HG03439 (cell line): ENCODE data around the gene MBD3L3.
"Not testable (repeated sequence)": the region's sequence is repeated elsewhere in the genome, so short reads cannot be mapped to it uniquely, and the experiment has no call there.

Experiments
- ATAC-seq: cut with Tn5 transposase; IDR thresholded peaks from one replicate; pipeline ENCODE4 v1.9.1; 2021; ENCODE audit warnings: mild to moderate bottlenecking, moderate library complexity; ENCODE audit not compliant: unreplicated experiment

Gene MBD3L3

DNA sequence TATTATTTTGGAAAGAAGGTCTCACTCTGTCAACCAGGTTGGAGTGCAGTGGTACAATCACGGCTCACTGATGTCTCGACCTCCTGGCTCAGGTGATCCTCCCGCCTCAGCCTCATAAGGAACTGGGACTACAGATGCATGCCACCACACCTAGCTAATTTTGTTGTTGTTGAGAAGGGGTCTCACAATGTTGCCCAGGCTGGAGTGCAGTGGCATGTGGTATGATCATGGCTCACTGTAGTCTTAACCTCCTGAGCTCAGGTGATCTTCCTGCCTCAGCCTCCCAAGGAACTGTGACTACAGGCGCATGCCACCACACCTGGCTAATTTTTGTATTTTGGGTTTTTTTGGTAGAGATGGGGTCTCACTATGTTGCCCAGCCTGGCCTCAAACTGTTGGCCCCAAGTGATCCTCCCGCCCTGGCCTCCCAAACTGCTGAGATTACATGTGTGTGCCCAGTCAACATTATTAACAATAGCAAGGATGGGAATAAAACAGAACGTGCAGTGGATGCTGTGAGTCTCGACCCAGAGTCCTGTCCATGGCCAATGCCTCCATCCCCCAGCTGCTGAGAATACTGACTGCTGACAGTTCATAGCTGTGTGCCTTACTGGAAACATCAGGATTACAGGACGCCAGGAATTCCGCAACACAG lies 5.4 kb upstream of the MBD3L3 start:
- ATAC-seq = no peak

DNA sequence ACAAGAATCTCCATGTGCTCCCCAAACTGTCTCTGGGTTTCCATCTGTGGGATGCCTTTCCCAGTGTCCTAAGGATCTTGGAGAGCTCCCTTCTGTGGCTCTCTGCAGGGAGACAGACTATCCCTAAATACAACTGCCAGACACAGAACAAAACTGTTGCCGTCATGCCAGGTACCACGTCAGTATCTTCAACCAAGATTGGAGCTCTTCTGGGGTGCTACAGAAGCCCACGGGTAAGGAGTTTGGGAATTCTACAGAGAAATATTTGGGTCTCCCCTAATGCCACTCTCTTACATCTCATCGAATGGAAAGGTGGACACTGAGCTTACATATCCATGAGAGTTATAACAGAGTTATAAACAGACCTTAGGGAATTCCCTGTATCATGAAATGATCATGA lies 4.9 kb upstream of the MBD3L3 start:
- ATAC-seq = no peak

DNA sequence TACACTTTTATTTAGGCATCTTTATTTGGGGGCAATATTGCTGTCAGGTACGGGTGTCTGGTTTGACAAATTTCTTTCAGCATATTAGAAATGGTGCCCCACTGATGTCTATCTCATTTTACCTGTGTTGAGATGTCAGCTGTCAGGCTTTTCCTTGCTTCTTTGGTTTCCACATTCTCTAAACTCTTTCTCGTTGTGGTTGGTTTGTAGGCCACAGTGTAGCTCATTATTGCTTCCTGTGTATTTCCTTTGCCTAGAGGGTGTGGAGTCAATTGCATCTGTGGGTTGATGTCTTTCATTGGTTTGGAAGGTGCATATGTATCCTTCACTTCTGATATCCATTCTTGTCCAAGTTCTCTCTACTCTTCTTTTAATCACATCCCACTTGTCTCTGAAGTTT lies 1.5 kb upstream of the MBD3L3 start:
- ATAC-seq = not testable (repeated sequence)

DNA sequence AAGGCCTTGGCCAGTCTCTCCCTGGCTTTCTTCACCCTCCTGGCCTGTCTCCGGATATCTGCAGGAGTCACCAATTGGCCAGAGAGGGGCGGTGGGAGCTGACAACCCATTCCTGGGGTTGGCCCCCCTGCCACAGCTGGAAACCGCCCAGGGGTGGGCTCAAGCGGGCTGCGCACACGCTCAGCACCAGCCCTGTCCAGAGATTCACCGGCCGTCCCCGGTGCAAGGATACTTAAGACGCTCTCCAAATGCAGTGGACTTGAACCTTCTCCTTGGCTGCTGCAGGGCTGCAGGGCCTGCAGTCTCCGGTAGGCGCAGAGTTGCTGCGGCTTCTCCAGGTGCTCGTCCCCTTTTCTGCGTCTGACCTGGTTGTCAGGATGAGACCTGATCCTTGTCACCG lies 2.1 kb downstream of the MBD3L3 start:
- not testable (repeated sequence) for ATAC-seq

DNA sequence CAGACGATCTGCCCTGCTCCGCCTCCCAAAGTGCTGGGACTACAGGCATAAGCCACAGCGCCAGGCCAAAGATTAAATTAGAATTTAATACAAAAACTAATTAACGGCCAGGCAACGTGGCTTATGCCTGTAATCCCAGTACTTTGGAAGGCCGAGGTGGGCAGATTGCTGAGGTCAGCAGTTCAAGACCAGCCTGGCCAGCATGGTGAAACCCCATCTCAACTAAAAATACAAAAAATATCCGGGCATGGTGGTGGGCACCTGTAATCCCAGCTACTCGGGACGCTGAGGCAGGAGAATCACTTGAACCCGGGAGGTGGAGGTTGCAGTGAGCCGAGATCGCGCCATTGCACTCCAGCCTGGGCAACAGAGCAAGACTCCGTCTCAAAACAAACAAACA lies 2.8 kb downstream of the MBD3L3 start:
- not testable (repeated sequence) for ATAC-seq

DNA sequence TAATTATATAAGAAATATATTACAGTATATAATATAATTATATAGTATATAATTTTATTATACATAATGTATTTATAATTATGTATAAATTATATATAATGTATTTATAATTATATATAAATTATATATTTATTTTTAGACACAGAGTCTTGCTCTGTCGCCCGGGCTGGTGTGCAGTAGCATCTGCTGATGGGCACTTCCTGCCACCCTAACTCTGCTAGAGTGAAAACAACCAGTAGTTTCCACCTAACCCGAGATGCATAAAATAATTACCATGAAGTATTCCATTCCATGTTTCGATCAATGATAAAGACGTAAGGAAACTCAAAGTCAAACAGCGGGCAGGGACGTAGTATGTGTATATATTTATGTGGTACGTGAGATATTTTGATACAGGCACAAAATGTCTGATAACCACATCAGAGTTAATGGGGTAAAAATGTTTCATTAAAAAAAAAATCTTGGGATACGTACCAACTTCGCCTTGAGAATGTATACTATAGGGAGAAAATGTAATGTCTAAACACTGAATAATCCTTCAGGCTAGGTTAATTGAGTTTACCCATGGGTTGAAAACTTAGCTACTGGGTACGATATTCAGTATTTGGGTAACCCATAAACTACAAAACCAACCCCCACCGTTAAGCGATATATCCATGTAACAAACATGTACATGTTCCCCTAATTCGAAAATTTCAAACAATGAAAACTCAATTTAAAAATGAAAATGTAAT lies 3.7 kb downstream of the MBD3L3 start:
- not testable (repeated sequence) for ATAC-seq

DNA sequence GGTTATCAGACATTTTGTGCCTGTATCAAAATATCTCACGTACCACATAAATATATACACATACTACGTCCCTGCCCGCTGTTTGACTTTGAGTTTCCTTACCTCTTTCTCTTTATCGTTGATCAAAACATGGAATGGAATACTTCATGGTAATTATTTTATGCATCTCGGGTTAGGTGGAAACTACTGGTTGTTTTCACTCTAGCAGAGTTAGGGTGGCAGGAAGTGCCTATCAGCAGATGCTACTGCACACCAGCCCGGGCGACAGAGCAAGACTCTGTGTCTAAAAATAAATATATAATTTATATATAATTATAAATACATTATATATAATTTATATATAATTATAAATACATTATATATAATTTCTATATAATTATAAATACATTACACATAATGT lies 5.6 kb downstream of the MBD3L3 start:
- ATAC-seq = not testable (repeated sequence)

DNA sequence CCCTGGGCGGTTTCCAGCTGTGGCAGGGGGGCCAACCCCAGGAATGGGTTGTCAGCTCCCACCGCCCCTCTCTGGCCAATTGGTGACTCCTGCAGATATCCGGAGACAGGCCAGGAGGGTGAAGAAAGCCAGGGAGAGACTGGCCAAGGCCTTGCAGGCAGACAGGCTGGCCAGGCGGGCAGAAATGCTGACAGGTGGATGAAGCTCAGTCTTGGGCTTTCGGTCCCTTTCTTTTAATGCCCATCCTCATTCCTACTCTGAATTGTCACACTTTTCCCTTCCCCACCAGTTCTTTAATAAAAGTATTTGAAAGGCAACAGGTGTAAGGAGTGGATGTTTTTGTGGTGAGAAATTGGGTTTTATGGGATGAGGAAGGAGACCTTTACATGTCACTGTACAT lies 7.1 kb downstream of the MBD3L3 start:
- ATAC-seq = not testable (repeated sequence)

DNA sequence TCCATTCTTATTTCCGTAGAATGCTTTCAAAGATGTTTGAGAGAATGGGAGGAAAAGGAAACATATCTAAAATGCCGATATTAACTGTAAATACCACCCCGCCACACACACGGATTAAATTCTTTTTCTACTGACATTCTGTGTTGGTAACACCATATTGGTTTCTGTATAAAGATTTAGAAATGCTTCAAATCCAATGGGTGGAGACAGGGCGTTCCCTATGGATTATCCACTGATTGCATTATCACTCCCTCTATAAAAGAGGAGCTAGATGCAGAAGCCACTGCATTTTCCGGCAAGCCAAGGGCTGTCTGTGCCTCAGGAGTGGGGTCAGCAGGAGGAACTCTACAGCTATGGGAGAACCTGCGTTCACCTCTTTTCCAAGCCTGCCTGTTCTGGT lies 9.5 kb downstream of the MBD3L3 start, which contains the start of gene MBD3L2:
MBD3L2 (plus strand) TSS at position 301 of the 400 bp plus-strand sequence; CDS start at position 354, 53 bp downstream.
- ATAC-seq = not testable (repeated sequence)

DNA sequence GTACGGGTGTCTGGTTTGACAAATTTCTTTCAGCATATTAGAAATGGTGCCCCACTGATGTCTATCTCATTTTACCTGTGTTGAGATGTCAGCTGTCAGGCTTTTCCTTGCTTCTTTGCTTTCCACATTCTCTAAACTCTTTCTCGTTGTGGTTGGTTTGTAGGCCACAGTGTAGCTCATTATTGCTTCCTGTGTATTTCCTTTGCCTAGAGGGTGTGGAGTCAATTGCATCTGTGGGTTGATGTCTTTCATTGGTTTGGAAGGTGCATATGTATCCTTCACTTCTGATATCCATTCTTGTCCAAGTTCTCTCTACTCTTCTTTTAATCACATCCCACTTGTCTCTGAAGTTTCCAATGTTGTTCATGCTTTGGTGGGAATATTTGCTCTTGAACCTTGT lies 16.9 kb downstream of the MBD3L3 start:
- ATAC-seq = not testable (repeated sequence)

DNA sequence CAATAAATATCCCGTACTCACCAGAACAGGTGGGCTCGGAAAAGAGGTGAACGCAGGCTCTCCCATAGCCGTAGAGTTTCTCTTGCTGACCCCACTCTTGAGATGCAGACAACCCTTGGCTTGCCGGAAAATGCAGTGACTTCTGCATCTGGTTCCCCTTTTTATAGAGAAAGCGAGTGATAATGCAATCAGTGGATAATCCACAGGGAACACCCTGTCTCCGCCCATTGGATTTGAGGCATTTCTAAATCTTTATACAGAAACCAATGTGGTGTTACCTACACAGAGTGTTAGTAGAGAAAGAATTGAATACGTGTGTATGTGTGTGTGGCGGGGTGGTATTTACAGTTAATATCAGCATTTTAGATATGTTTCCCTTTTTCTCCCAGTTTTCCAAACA lies 18.4 kb downstream of the MBD3L3 start, which contains the start of gene MBD3L4:
MBD3L4 (minus strand) TSS at position 101 of the 400 bp plus-strand sequence; CDS start at position 66, 35 bp downstream.
- not testable (repeated sequence) for ATAC-seq

DNA sequence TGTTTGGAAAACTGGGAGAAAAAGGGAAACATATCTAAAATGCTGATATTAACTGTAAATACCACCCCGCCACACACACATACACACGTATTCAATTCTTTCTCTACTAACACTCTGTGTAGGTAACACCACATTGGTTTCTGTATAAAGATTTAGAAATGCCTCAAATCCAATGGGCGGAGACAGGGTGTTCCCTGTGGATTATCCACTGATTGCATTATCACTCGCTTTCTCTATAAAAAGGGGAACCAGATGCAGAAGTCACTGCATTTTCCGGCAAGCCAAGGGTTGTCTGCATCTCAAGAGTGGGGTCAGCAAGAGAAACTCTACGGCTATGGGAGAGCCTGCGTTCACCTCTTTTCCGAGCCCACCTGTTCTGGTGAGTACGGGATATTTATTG lies 28.2 kb downstream of the MBD3L3 start, which contains the start of gene MBD3L5:
MBD3L5 (plus strand) TSS at position 301 of the 400 bp plus-strand sequence; CDS start at position 335, 34 bp downstream.
- not testable (repeated sequence) for ATAC-seq

DNA sequence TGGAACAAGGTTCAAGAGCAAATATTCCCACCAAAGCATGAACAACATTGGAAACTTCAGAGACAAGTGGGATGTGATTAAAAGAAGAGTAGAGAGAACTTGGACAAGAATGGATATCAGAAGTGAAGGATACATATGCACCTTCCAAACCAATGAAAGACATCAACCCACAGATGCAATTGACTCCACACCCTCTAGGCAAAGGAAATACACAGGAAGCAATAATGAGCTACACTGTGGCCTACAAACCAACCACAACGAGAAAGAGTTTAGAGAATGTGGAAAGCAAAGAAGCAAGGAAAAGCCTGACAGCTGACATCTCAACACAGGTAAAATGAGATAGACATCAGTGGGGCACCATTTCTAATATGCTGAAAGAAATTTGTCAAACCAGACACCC lies 29.7 kb downstream of the MBD3L3 start:
- not testable (repeated sequence) for ATAC-seq

DNA sequence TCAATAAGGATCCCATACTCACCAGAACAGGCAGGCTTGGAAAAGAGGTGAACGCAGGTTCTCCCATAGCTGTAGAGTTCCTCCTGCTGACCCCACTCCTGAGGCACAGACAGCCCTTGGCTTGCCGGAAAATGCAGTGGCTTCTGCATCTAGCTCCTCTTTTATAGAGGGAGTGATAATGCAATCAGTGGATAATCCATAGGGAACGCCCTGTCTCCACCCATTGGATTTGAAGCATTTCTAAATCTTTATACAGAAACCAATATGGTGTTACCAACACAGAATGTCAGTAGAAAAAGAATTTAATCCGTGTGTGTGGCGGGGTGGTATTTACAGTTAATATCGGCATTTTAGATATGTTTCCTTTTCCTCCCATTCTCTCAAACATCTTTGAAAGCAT lies 37.1 kb downstream of the MBD3L3 start, which contains the start of gene MBD3L2B:
MBD3L2B (minus strand) TSS at position 101 of the 400 bp plus-strand sequence; CDS start at position 67, 34 bp downstream.
- not testable (repeated sequence) for ATAC-seq

DNA sequence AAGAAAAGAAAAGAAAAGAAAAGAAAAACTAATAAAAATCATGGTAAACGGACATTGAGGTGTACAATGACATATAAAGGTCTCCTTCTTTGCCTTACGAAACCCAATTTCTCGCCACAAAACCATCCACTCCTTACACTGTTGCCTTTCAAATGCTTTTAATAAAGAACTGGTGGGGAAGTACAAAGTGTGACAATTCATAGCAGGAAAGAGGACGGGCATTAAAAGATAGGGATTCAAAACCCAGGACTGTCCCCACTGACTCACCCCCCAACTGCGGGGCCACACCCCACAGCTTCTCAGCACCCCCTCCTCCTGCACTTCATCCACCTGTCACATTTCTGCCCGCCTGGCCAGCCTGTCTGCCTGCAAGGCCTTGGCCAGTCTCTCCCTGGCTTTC lies 39.6 kb downstream of the MBD3L3 start:
- ATAC-seq = no peak

DNA sequence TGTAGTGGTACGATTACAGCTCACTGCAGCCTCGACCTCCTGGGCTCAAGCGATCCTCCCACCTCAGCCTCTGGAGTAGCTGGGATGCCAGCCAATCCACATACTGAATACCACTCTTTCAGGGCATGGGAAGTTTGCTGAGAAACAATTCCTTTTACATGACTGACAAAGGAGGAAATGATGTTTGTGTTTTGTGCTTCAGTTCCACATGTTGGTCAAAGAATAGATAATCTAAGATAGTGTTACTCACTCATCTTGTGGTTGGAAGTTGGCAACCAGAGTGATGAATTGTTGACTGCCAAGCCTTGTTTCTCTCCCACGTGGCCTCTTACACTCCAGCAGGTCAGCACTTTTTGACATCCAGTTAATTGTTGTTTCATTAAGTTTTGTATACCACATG lies 44.8 kb downstream of the MBD3L3 start:
- no peak for ATAC-seq

DNA sequence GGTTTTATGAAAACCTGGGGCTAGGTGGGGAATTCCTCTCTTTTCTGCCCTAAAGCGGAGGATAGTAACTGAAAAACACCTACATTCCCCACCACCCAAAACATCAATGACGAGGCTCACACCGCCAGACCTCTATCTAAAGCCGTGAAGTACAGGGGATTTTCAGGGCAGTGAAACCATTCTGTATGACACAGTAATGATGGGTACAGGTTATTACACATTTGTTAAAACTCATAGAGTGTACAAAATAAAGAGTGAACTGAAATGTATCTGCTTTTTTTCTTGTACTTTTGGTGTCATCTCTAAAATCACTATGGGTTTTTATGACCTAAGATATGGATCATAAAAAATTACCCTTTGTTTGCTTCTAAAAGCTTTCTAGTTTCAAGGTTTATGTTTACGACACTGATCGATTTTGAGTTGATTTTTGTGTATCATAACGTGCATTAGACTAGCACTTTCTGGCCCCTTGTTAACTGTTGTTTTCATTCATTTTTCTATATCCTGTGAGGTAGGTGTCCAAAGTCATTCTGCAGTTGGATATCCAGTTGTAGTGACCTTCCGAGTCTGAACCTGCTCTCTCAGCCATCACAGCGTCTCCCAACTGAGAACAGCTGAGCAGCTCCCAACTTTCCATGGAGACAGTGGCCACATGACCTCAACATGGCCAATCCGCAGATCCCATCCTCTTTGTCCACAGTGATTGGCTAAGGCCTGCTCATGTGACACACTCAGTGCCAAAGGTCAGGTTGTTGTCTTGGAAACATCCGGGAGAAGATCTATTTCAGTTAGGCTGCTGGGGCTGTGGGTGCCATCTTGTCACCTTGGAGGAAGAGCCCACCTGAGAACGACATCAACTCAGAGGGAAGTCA lies 47.5 kb downstream of the MBD3L3 start:
- no peak for ATAC-seq

DNA sequence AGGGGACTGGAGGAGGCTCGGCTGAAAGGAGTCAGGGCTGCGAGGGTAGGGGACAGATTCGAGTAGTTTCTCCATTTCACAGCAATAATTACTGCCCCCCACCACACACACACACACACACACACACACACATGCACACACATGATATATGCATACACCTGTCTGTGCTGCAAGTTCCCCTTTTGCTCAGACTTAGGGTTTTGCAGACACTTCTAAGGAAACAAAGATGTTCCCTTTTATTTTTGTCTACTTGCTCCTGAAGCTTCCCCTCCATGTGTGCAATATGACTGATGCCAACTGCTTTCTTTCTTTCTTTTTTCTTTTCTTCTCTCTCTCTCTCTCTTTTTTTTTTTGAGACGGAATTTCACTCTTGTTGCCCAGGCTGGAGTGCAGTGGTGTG lies 50.6 kb downstream of the MBD3L3 start:
- no peak for ATAC-seq
